H9 (cell line): ENCODE data around the gene NPIPB6. TPM values are rescaled to one million over a fixed set of nuclear protein-coding genes. Genes with fewer than 3 reads are reported as not detected.

Source experiments
- DNase-seq: peaks from one replicate; pipeline ENCODE4 v3.0.0-alpha.2; 2017
- H2AFZ ChIP-seq: one replicate; pipeline ENCODE4 v1.6.1; 2013; ENCODE audit warnings: mild to moderate bottlenecking, low read length, control low read depth, moderate library complexity
- H2AK5ac ChIP-seq: 2 replicates; pipeline ENCODE4 v1.6.1; 2013; ENCODE audit warnings: low read length, control low read depth, mixed read lengths; ENCODE audit not compliant: insufficient read length
- H2BK120ac ChIP-seq: one replicate; pipeline ENCODE4 v1.6.1; 2013; ENCODE audit warnings: low read depth, mild to moderate bottlenecking, low read length, control low read depth, inconsistent platforms; ENCODE audit not compliant: poor library complexity, severe bottlenecking
- H2BK12ac ChIP-seq: 2 replicates; pipeline ENCODE4 v1.6.1; 2013; ENCODE audit warnings: low read length, control low read depth, mixed read lengths, low read depth; ENCODE audit not compliant: insufficient read length
- H2BK15ac ChIP-seq: 2 replicates; pipeline ENCODE4 v1.6.1; 2013; ENCODE audit warnings: low read depth, low read length, control low read depth
- H2BK20ac ChIP-seq: one replicate; pipeline ENCODE4 v1.6.1; 2013; ENCODE audit warnings: low read depth, mild to moderate bottlenecking, low read length, control low read depth, inconsistent platforms; ENCODE audit not compliant: poor library complexity, severe bottlenecking
- H2BK5ac ChIP-seq: 2 replicates; pipeline ENCODE4 v1.6.1; 2013; ENCODE audit warnings: low read length, control low read depth, mixed read lengths; ENCODE audit not compliant: insufficient read length
- H3K14ac ChIP-seq: 2 replicates; pipeline ENCODE4 v1.6.1; 2013; ENCODE audit warnings: low read length, control low read depth; ENCODE audit not compliant: insufficient read depth
- H3K18ac ChIP-seq: 2 replicates; pipeline ENCODE4 v1.6.1; 2013; ENCODE audit warnings: low read depth, mild to moderate bottlenecking, mixed read lengths, low read length, control low read depth; ENCODE audit not compliant: insufficient read length
- H3K23ac ChIP-seq: 2 replicates; pipeline ENCODE4 v1.6.1; 2013; ENCODE audit warnings: low read length, control low read depth, mixed read lengths, low read depth; ENCODE audit not compliant: insufficient read length
- H3K23me2 ChIP-seq: 2 replicates; pipeline ENCODE4 v1.6.1; 2013; ENCODE audit warnings: low read depth, mild to moderate bottlenecking, mixed read lengths, low read length, control low read depth; ENCODE audit not compliant: insufficient read length, poor library complexity, severe bottlenecking
- H3K27ac ChIP-seq: 2 replicates; pipeline ENCODE4 v1.5.1; 2013; ENCODE audit warnings: low read length, control low read depth, mixed read lengths, low read depth; ENCODE audit not compliant: insufficient read length
- H3K27me3 ChIP-seq: 2 replicates; pipeline ENCODE4 v1.6.1; 2013; ENCODE audit warnings: low read length, control low read depth, inconsistent platforms; ENCODE audit not compliant: insufficient read depth
- H3K4ac ChIP-seq: 2 replicates; pipeline ENCODE4 v1.6.1; 2013; ENCODE audit warnings: low read depth, mild to moderate bottlenecking, control low read depth, inconsistent platforms, low read length, moderate library complexity
- H3K4me1 ChIP-seq: 2 replicates; pipeline ENCODE4 v1.6.1; 2013; ENCODE audit warnings: low read length, control low read depth, inconsistent platforms; ENCODE audit not compliant: insufficient read depth
- H3K4me2 ChIP-seq: 2 replicates; pipeline ENCODE4 v1.6.1; 2013; ENCODE audit warnings: low read length, control low read depth, mixed read lengths; ENCODE audit not compliant: insufficient read length, insufficient read depth
- H3K56ac ChIP-seq: 2 replicates; pipeline ENCODE4 v1.6.1; 2013; ENCODE audit warnings: low read depth, mild to moderate bottlenecking, mixed read lengths, low read length, control low read depth; ENCODE audit not compliant: insufficient read length
- H3K79me1 ChIP-seq: 2 replicates; pipeline ENCODE4 v1.6.1; 2013; ENCODE audit warnings: low read depth, mild to moderate bottlenecking, moderate library complexity, low read length, control low read depth, inconsistent platforms; ENCODE audit not compliant: insufficient read depth, poor library complexity, severe bottlenecking
- H3K79me2 ChIP-seq: 2 replicates; pipeline ENCODE4 v1.6.1; 2013; ENCODE audit warnings: low read length, control low read depth, inconsistent platforms; ENCODE audit not compliant: insufficient read depth
- H3K9ac ChIP-seq: 2 replicates; pipeline ENCODE4 v1.6.1; 2013; ENCODE audit warnings: low read length, control low read depth, mixed read lengths; ENCODE audit not compliant: insufficient read length; ENCODE audit errors: extremely low read depth
- H3K9me3 ChIP-seq: one replicate; pipeline ENCODE4 v1.6.1; 2013; ENCODE audit warnings: low read depth, low read length, inconsistent platforms; ENCODE audit not compliant: control insufficient read depth
- H3T11ph ChIP-seq: one replicate; pipeline ENCODE4 v1.6.1; 2013; ENCODE audit warnings: mild to moderate bottlenecking, low read length, control low read depth, inconsistent platforms
- H4K20me1 ChIP-seq: one replicate; pipeline ENCODE4 v1.6.1; 2013; ENCODE audit not compliant: control insufficient read depth, insufficient read length, insufficient read depth
- H4K5ac ChIP-seq: 2 replicates; pipeline ENCODE4 v1.6.1; 2013; ENCODE audit warnings: low read depth, mild to moderate bottlenecking, mixed read lengths, low read length, control low read depth; ENCODE audit not compliant: insufficient read length
- H4K8ac ChIP-seq: replicated peaks from 2 replicates; pipeline ENCODE4 v1.6.1; 2013; ENCODE audit warnings: low read length, control low read depth, mixed read lengths, low read depth; ENCODE audit not compliant: insufficient read length
- H4K91ac ChIP-seq: 2 replicates; pipeline ENCODE4 v1.6.1; 2013; ENCODE audit warnings: low read depth, mild to moderate bottlenecking, moderate library complexity, mixed read lengths, low read length, control low read depth; ENCODE audit not compliant: insufficient read length
- H3K27ac Mint-ChIP-seq, 3 experiments: 2 replicates in 2 of 3; 3 replicates in 1 of 3; pipeline ENCODE4 v1.8.0; 2020 to 2021; ENCODE audit warnings: mixed read lengths in 3 of 3, mild to moderate bottlenecking in 1 of 3, moderate library complexity in 1 of 3
- H3K27me3 Mint-ChIP-seq: 2 replicates; pipeline ENCODE4 v1.8.0; 2021; ENCODE audit warnings: low read depth, mild to moderate bottlenecking, moderate library complexity, mixed read lengths
- H3K36me3 Mint-ChIP-seq, 3 experiments: 2 replicates in 2 of 3; 3 replicates in 1 of 3; pipeline ENCODE4 v1.8.0; 2020 to 2021; ENCODE audit warnings: low read depth in 3 of 3, mixed read lengths in 3 of 3; ENCODE audit not compliant: insufficient read depth in 1 of 3
- H3K4me1 Mint-ChIP-seq, 2 experiments: 2 replicates each; pipeline ENCODE4 v1.8.0; 2020; ENCODE audit warnings: mixed read lengths in 2 of 2
- H3K4me3 Mint-ChIP-seq, 2 experiments: 2 replicates in 1 of 2; 3 replicates in 1 of 2; pipeline ENCODE4 v1.8.0; 2020 to 2021; ENCODE audit warnings: mild to moderate bottlenecking in 2 of 2, mixed read lengths in 2 of 2, moderate library complexity in 1 of 2
- H3K9me3 Mint-ChIP-seq, 2 experiments: 2 replicates in 1 of 2; 3 replicates in 1 of 2; pipeline ENCODE4 v1.8.0; 2020; ENCODE audit warnings: mild to moderate bottlenecking in 2 of 2, mixed read lengths in 2 of 2, moderate library complexity in 1 of 2
- WGBS: extraction: QIAGEN DNeasy Blood & Tissue Kit; methylation state at CpG from one replicate; pipeline ENCODE4 v1.1.7; 2013; ENCODE audit warnings: missing lambda C conversion rate, low lambda C conversion rate, mixed read lengths; ENCODE audit not compliant: insufficient read length; ENCODE audit errors: extremely low coverage; 5-methylcytosine and 5-hydroxymethylcytosine counted together
- total RNA-seq: library from RNA; stranded (reverse); gene quantifications from 2 replicates; pipeline ENCODE4 v1.2.1, GENCODE V29; 2021
- TF ChIP-seq, protein P1 (sequence below): fragments of 200-600 bp; sonication (generic); conservative IDR thresholded peaks from 3 replicates; pipeline ENCODE4 v1.8.0; 2021; ENCODE audit warnings: antibody characterized with exemption, mild to moderate bottlenecking

Gene NPIPB6
- total RNA-seq, 1 experiment from 2014 or later, result 5.2 TPM

DNA sequence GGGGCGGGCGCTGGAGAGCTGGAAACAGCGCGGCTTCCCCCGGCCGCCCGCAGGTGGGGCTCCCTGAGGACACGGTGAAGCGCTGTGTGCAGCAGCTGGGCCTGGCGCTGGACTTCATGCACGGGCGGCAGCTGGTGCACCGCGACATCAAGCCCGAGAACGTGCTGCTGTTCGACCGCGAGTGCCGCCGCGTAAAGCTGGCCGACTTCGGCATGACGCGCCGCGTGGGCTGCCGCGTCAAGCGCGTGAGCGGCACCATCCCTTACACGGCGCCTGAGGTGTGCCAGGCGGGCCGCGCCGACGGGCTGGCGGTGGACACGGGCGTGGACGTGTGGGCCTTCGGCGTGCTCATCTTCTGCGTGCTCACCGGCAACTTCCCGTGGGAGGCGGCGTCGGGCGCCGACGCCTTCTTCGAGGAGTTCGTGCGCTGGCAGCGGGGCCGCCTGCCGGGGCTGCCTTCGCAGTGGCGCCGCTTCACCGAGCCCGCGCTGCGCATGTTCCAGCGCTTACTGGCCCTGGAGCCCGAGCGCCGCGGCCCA lies 43.2 kb downstream of the NPIPB6 start:
- Histone ChIP-seq H4K91ac (no peak overlapping the region), H3K79me2 (no peaks in the 10 kb centered on the region), H3K23me2 (no peaks in the 10 kb centered on the region), H3K23ac (no peak overlapping the region), H3K4ac (no peak overlapping the region), H3K79me1 (no peaks in the 10 kb centered on the region), H4K8ac (no peak overlapping the region), H3K27ac (no peak overlapping the region), H2BK5ac (no peak overlapping the region), H3K9ac (no peak overlapping the region), H2AK5ac (no peak overlapping the region), H4K20me1 (no peaks in the 10 kb centered on the region), H3K27me3 (no peaks in the 10 kb centered on the region), H3K18ac (no peak overlapping the region), H2BK20ac (no peak overlapping the region), H2AFZ (no peak overlapping the region), H3K4me1 (no peaks in the 10 kb centered on the region), H3T11ph (no peak overlapping the region), H2BK12ac (no peak overlapping the region), H4K5ac (no peak overlapping the region), H3K14ac (no peak overlapping the region), H3K4me2 (no peak overlapping the region), H3K9me3 (no peaks in the 10 kb centered on the region), H2BK15ac (no peak overlapping the region), H2BK120ac (no peak overlapping the region), H3K56ac (no peak overlapping the region)
- H3K9me3 Mint-ChIP-seq, result no peaks in the 10 kb centered on the region
- H3K27me3 Mint-ChIP-seq, result no peaks in the 10 kb centered on the region
- H3K36me3 Mint-ChIP-seq, result peaks cover 15 to 27% (median 25%) of the 10 kb centered on the region in 3 experiments
- TF ChIP-seq, protein P1, sequence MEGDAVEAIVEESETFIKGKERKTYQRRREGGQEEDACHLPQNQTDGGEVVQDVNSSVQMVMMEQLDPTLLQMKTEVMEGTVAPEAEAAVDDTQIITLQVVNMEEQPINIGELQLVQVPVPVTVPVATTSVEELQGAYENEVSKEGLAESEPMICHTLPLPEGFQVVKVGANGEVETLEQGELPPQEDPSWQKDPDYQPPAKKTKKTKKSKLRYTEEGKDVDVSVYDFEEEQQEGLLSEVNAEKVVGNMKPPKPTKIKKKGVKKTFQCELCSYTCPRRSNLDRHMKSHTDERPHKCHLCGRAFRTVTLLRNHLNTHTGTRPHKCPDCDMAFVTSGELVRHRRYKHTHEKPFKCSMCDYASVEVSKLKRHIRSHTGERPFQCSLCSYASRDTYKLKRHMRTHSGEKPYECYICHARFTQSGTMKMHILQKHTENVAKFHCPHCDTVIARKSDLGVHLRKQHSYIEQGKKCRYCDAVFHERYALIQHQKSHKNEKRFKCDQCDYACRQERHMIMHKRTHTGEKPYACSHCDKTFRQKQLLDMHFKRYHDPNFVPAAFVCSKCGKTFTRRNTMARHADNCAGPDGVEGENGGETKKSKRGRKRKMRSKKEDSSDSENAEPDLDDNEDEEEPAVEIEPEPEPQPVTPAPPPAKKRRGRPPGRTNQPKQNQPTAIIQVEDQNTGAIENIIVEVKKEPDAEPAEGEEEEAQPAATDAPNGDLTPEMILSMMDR, result no peak
- no peak overlapping the region for H3K4me3 Mint-ChIP-seq
- no peak overlapping the region for H3K27ac Mint-ChIP-seq
- WGBS, result no CpG with 5 or more reads among the region's 73 CpGs
- peaks cover 0 to 4% of the 10 kb centered on the region in 2 experiments; a peak in 2 of 4 replicates for H3K4me1 Mint-ChIP-seq
- DNase-seq, result no peak
